AG04449 (cell line): Measurements from ENCODE around the gene ZDHHC17.

Source experiments
- CTCF ChIA-PET: fragments of 350-600 bp; formaldehyde crosslinking; extraction: SDS; loops from one replicate; lab custom pipeline; 2021; ENCODE audit warnings: antibody characterized with exemption; lab: Yijun Ruan, JAX
- POLR2A ChIA-PET: fragments of 400-600, 350-600 bp; formaldehyde crosslinking; extraction: SDS; loops from one replicate; lab custom pipeline; 2020; ENCODE audit warnings: antibody characterized with exemption, inconsistent platforms; lab: Yijun Ruan, JAX
- DNase-seq: peaks from one replicate; pipeline ENCODE4 v3.0.0-alpha.2; 2010; ENCODE audit warnings: low read depth, low spot score
- H3K4me3 ChIP-seq: 2 replicates; pipeline ENCODE4 v1.5.1; 2011; ENCODE audit warnings: low read depth, mild to moderate bottlenecking, control low read depth, low read length
- TF ChIP-seq, protein P1 (sequence below): IDR thresholded peaks from one replicate; pipeline ENCODE4 v1.5.1; 2011; ENCODE audit warnings: mild to moderate bottlenecking, moderate library complexity, low read length, control low read depth, inconsistent platforms; ENCODE audit not compliant: insufficient read depth; ENCODE audit errors: missing control alignments

The ZDHHC17 gene

DNA sequence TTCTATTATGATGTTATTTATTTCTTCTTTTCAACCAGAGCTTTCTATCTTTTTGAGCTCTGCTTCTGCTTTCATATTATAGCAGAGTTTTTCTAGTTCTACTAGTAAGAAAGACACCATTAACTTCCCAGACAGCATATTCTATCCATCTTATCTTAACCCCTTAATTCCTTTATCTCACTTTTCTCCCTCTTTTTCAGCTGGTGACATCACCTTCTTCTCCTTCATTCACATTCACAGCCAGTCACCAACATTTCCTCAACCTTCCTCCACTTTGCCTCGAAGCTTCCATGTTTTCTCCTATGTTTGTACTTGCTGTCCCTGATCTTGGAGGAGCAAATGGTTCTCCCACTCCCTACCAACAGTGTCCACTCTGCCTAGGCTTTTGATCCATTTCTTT is 118.5 kb downstream of the ZDHHC17 start:
- ChIA-PET POLR2A (no interaction called here), CTCF (interaction anchor here (0.6 to 4.1 kb wide), 3 partner anchors 8 to 129 kb away, joined by 3 to 10 read pairs (median 4); no protein-coding TSS in a partner anchor)
- H3K4me3 ChIP-seq = no peak overlapping the region
- TF ChIP-seq, protein P1, sequence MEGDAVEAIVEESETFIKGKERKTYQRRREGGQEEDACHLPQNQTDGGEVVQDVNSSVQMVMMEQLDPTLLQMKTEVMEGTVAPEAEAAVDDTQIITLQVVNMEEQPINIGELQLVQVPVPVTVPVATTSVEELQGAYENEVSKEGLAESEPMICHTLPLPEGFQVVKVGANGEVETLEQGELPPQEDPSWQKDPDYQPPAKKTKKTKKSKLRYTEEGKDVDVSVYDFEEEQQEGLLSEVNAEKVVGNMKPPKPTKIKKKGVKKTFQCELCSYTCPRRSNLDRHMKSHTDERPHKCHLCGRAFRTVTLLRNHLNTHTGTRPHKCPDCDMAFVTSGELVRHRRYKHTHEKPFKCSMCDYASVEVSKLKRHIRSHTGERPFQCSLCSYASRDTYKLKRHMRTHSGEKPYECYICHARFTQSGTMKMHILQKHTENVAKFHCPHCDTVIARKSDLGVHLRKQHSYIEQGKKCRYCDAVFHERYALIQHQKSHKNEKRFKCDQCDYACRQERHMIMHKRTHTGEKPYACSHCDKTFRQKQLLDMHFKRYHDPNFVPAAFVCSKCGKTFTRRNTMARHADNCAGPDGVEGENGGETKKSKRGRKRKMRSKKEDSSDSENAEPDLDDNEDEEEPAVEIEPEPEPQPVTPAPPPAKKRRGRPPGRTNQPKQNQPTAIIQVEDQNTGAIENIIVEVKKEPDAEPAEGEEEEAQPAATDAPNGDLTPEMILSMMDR = no peak
- DNase-seq = no peak

DNA sequence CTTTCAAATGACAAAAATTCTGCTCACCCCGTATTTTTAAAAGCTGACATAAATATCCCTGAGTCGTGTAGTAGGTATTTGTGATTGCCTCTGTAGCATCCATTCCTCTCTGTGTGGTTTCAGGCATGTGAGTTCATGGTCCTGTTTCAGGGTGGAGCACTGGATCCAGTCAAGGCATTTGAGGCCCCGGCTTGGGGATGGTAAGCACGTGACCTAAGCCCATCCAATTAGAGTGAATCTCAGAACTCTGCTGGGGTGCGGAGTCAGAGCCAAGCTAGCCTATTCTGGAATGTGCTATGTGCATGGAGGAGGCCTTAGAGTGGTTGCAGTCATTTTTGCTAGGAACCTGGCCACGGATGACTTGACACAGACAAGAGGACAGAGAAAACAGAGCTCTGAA is 119.2 kb downstream of the ZDHHC17 start:
- CTCF ChIA-PET = interaction anchor here (1.6 kb wide), 1 partner anchor 9 kb away, joined by 4 read pairs; no protein-coding TSS in a partner anchor

DNA sequence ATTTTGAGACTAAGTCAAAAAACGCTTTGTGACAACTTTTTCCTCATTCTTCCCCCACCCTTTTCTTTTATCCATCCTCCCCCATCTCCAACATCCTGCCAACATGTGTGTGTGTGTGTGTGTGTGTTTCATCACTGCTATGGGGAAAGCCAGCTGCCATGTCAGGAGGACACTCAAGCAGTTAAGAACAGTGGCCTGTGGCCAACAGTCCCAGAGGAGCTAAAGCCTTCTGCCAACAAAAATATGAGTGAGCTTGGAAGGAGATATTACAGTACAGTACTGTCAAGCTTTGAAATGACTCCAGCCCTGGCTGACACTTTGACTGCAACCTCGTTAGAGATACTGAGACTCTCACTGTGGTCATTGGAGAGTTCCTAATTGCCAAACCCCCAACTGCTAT is 119.9 kb downstream of the ZDHHC17 start:
- no peak for DNase-seq
- CTCF ChIA-PET = interaction anchor here (1.0 to 1.6 kb wide), 2 partner anchors 9 to 37 kb away, joined by 3 to 4 read pairs; no protein-coding TSS in a partner anchor
- TF ChIP-seq, protein P1 = no peak
- POLR2A ChIA-PET = interaction anchor here (0.5 to 0.7 kb wide), 2 partner anchors 14 to 20 kb away, joined by 3 read pairs; no protein-coding TSS in a partner anchor
- H3K4me3 ChIP-seq = no peak overlapping the region

More for the DNA sequence above, 119.2 kb downstream of the ZDHHC17 start:
- peak; percentile 74 for DNase-seq
- TF ChIP-seq, protein P1 = no peak
- POLR2A ChIA-PET = interaction anchor here (0.5 to 0.7 kb wide), 2 partner anchors 13 to 20 kb away, joined by 3 read pairs; no protein-coding TSS in a partner anchor
- H3K4me3 ChIP-seq = no peak overlapping the region

DNA sequence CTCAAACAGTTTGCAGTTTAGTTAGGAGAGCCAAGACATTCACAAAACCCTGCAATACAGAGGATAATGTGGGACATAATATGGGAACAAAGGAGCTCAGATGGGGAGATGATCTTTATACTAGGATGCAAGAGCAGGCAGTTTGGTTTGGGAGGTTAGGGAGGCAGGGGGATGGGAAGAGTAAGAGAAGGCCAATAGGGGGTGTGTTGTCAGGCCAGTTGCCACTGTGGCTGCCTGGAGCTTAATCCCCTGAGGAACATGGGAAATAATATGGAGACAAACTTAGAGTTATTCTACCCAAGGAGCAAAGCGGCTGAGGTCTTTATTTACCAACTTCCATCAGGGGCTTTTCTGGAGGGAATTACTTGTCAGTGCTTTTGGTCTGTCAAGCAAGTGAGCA is 124.9 kb downstream of the ZDHHC17 start:
- POLR2A ChIA-PET = no interaction called here
- TF ChIP-seq, protein P1 = no peak

DNA sequence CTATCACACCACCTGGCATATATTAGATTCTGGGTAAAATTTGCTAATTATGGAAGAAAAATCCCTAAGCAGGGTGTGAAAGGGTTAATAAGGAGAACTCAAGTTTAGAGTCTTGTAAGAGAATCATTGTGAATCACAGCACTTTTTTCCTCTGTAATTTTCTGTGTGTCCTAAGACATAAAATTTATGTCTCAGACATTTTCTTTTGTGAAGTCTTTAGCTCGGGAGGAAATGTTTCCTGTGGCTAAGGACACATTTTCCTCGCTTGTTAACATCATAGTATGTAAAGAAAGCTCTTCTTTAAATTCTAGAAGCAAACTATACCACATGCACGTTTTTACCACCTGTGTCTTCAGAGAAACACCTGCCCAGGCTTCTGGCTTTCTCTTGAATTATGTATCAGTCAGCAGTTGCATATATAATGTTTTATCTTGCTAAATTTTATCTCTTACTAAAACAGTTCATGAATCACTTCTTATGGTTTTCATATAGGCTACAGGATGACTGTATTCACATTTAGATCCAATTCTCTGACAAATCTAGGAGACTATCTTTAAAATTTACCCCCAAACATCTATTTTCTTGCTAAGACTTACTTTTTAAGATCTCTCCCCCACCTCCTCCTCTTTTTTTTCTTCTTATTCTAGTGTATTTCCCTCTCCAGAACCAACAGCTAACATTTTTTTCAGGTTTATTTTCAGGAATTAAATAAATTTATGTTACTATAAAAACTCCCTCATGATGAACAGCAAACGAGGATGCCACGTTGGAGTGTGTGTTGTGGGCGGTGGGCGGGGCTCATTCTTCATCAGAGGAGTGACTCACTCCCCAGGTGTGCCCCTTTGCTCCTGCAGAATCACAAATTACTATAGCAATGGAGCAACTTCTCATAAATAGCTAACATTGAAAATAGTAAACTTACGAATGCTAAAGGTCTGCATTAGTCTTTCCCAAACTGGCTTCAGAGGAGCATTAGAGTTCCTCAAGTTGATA is 126.5 kb downstream of the ZDHHC17 start:
- H3K4me3 ChIP-seq = no peak overlapping the region
- TF ChIP-seq, protein P1 = no peak
- ChIA-PET CTCF (interaction anchor here (0.6 to 1.9 kb wide), 3 partner anchors 10 to 121 kb away, joined by 3 to 10 read pairs (median 7); partner anchors contain the start of gene CSRP2), POLR2A (no interaction called here)
- no peak for DNase-seq

More for the DNA sequence above, 124.9 kb downstream of the ZDHHC17 start:
- CTCF ChIA-PET = no interaction called here
- no peak overlapping the region for H3K4me3 ChIP-seq
- no peak for DNase-seq

DNA sequence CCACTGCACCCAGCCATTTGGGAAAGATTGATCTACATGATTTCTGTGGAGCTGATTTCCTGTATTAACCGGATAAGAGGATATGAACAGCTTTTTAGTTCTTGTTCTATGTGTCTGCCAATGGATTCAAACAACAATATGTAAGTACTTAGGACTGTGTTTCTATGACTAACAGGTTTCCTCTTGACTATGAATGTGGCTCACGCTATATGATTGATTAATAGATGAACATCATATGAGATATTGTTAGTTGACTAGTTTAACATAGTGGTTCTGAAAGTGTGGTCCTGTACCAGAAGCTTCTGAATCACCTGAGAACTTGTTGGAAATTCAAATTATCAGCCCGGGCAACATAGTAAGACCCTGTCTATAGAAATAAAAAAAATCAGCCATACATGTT is 127.7 kb downstream of the ZDHHC17 start:
- ChIA-PET CTCF (interaction anchor here (1.1 to 1.8 kb wide), 3 partner anchors 8 to 119 kb away, joined by 4 to 7 read pairs (median 6); no protein-coding TSS in a partner anchor), POLR2A (no interaction called here)
- no peak for DNase-seq
- no peak overlapping the region for H3K4me3 ChIP-seq
- TF ChIP-seq, protein P1 = no peak
